GM19468 (cell line): ENCODE data around the gene ZFX.

Experiments used
- ATAC-seq: cut with Tn5 transposase; IDR thresholded peaks from one replicate; pipeline ENCODE4 v1.9.1; 2021; ENCODE audit warnings: mild to moderate bottlenecking, moderate library complexity, moderate number of reproducible peaks; ENCODE audit not compliant: unreplicated experiment; ENCODE audit errors: extremely low read depth

The ZFX gene

DNA sequence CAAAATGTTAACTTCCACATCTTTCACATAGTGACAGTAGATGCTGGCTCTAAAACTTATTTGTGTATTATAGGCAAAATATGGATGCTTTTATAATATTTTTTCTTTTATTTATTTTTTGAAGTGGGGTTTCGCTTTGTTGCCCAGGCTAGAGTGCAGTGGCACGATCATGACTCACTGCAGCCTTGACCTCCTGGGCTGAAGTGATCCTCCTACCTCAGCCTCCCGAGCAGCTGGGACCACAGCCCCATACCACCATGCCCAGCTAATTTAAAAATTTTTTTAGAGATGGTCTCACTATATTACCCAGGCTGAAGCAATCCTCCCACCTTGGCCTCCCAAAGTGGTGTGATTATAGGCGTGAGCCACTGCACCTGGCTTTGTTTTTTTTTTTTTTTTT, 48.6 kb downstream of the ZFX start:
- ATAC-seq = no peak

- ATAC-seq = no peak
Measured at GRCh38 chrX:24200133-24200532, 50.6 kb downstream of the ZFX start.

GRCh38 chrX:24201216-24201615, 51.7 kb downstream of the ZFX start:
- no peak for ATAC-seq

- ATAC-seq = no peak
Measured at GRCh38 chrX:24202465-24203031, 53.0 kb downstream of the ZFX start.

DNA sequence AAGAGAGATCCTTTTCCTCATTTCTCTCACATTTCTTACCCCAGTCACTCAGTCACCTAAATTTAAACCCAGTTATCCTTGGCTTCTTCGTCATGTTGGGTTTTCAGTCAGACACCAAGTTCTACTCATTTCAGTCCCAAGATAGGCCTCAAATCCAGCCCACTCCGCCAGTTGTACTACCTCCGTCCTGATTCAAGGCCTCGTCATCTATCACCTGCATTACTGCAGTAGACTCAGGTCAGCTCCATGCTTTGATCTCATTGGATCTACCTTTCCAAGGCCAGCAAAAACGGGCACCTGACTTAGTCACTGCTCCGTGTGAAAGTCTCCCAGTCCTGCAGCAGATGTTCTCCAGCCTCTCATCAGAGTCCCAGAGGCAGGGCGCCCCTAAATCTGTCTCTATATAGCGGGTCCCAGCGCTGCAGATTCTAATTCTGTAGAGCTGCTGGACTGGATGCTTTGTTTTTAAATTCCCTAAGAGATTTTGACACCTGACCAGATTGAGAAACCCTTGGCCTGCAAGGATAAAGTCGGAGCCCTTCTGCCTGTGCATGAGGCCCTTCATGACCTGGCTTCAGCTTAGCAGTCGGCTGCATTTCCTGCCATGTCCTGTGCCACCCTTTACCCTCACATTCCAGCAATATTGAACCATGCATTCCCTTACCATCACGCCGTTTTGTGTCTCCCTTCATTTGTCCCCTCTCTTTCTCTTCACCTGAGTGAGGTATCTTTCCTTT, 53.7 kb downstream of the ZFX start:
- no peak for ATAC-seq

DNA sequence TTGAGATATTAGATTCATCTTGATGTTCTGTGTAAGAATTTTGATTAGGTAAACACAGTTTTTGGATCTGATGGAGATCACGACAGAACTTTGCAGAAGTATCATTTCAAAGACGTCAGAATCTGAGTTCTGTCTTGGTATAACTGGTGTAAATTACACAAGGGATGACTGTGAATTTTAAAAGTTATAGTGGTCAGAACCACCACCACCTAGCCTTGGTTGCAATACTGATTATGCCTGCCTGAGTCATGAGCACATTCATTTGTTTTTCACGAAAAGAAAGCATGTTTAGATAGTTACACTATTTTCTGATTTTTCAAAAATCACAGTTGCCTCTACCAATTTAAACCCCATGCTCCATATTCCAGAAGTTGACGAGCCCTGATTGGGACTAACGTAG, 54.8 kb downstream of the ZFX start:
- ATAC-seq = no peak

DNA sequence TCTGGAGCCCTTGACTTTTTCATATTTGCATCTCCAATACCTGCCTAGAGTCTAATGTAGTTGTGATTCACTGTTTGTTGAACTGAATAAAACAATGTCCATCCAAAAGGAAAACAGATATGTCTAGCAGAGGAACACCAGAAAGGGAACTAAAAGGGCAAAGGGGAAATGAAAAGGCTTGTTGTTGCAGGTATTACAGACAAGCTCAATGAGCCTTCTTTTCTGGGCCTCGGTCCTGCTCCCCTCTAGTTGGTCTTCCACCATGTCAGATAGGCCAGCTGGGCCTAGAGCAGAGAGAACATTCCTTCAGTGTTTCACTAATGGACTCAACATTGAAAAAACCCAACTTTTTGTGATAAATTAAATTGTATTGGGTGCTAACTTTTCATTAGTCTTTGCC, 55.4 kb downstream of the ZFX start:
- ATAC-seq = no peak

DNA sequence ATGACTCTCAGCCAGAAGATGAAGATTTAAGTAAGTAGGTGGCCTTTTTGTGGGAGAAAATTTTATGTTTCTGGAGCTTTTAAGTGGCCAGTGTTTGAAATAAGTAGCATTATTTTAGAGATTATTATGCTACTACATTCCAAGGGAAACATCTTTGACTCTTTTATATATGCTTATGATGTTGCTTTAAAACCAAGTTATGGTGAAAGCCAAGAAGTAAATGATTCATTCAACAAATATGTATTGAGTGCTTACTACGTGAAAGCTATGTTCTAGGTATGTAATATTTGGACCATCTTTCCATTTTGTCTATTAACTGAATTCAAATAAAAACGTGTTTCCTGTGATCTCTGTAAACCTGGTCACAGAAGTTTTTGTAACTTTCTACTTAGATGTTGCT, 58.3 kb downstream of the ZFX start:
- no peak for ATAC-seq

DNA sequence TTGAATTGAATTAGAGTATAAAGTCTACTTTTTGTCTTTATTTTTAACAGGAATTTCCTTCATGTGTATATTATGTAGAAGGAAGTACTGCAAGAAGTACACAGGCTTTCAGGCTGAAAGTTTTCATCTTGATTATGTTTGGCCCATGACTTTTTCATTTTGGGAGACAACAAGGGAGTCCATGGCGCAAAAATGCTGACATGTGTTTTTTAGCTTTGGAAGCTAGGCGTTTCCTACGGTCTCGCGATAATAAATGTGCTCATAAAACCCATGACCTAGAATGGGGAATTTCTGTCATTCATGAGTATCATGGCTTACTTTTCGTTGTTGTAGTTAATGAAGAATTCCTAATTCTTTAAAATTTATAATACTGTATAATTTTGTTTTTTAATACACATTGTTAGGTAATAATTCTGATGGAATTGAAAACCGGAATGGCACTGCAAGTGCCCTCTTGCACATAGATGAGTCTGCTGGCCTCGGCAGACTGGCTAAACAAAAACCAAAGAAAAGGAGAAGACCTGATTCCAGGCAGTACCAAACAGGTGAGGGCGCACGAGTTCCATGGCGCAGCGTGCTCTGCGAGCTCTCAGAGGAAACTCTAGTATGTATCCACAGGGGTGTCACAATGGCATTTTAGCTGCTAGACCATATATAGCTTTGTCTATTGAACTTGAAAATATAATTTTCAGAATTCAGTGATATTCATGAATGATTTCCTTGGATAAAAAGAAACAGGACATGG, 59.1 kb downstream of the ZFX start:
- ATAC-seq = no peak

DNA sequence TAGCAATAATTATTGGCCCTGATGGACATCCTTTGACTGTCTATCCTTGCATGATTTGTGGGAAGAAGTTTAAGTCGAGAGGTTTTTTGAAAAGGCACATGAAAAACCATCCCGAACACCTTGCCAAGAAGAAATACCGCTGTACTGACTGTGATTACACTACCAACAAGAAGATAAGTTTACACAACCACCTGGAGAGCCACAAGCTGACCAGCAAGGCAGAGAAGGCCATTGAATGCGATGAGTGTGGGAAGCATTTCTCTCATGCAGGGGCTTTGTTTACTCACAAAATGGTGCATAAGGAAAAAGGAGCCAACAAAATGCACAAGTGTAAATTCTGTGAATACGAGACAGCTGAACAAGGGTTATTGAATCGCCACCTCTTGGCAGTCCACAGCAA, 60.7 kb downstream of the ZFX start:
- ATAC-seq = no peak

GRCh38 chrX:24214568-24214967, 65.0 kb downstream of the ZFX start:
- ATAC-seq = no peak

- no peak for ATAC-seq
Measured at GRCh38 chrX:24215272-24215671, 65.7 kb downstream of the ZFX start.

GRCh38 chrX:24216037-24216436, 66.5 kb downstream of the ZFX start:
- ATAC-seq = no peak

DNA sequence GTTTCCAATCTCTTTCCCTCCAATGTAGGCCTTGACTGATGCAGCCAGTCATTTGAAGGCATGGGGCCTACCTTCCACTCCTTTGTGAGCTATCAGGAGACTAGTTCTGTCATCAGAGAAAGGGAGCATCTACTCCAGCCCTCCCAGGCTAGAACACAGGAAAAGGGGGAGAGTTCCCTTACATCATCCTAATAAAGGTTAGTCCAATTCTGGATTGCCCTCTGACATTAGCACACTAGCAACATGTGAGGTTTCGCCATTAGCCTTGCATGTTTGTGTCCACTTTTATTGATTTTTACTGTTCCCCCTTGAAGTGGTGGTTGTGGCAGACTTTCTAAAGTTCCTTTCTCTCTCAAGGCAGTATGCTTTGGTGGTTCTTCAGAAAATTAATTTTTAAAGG, 67.3 kb downstream of the ZFX start:
- ATAC-seq = no peak

- no peak for ATAC-seq
Measured at GRCh38 chrX:24219320-24219719, 69.8 kb downstream of the ZFX start.

- no peak for ATAC-seq
Measured at GRCh38 chrX:24221872-24222271, 72.3 kb downstream of the ZFX start.

DNA sequence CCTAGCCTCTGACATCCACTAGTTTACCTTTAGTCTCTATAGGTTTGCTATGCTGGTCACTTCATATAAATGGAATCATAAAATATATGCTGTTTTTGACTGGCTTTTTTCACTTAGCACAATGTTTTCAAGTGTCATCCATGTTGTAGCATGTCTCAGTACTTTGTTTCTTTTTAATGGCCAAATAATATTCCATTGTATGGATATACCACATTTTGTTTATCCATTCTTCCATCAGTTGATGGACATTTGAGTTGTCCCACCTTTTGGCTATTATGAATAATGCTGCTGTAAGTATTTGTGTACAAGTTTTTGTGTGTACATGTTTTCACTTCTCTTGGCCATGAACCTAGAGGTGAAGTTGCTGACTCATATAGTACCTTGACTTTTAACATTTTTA, 75.7 kb downstream of the ZFX start:
- ATAC-seq = no peak

DNA sequence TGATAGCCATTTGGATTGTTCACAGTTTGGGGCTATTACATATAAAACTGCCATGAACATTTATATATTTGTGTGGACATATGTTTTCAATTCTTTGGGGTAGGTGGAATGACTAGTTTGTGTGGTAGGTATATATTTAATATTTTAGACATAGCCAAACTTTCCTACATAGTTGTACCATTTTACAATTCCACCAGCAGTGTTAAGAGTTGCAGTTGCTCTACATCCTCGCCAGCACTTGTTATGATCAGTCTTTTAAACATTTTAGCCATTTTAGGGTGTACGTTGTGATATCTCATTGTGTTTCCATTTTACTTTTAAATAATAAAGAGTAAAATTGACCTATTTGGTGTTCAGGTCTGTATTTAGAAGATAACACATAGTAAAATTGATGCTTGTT, 76.6 kb downstream of the ZFX start:
- no peak for ATAC-seq

- ATAC-seq = no peak
Measured at GRCh38 chrX:24228596-24228995, 79.1 kb downstream of the ZFX start.

GRCh38 chrX:24229400-24229879, 79.9 kb downstream of the ZFX start:
- no peak for ATAC-seq

GRCh38 chrX:24229976-24230375, 80.4 kb downstream of the ZFX start:
- ATAC-seq = no peak
